ENCODE measurements around the gene SELENOP. TPM values are rescaled to one million over a fixed set of nuclear protein-coding genes. Genes with fewer than 3 reads are reported as not detected.

Gene SELENOP
- total RNA-seq, 4 donors from 2014 or later: 248 to 758 (median 461) TPM

DNA sequence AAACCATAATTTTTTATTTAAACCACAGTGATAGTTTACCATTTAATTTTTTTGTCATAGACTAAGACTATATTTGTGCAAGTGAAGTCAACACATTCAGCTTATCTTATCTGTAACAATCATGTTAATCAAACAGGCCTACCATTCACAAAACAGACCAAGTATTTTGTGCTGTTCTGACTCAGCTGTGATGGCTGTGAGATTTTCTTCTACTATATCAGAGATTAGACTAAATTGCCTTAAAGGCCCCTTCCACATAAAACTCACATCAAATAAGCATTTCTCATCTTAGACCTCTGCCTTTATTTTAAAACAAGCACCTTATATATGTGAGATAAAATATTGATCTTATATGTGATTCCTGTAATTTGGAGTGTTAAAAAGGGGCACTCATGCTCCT, 41.7 kb downstream of the SELENOP start:
- Histone ChIP-seq H3K27me3 (no peaks in the 10 kb centered on the region), H3K27ac (no peak overlapping the region), H3K9me3 (no peaks in the 10 kb centered on the region), H3K4me3 (no peak overlapping the region), H3K4me1 (no peaks in the 10 kb centered on the region), H3K36me3 (no peaks in the 10 kb centered on the region)
- intact Hi-C loops (cut with DNase I; ENCODE audit: low total_unique reads): no loop called here
- TF ChIP-seq POLR2A (IDR thresholded peaks at IDR 0.05) (no peak), CTCF (IDR thresholded peaks at IDR 0.05) (no peak)
- DNase-seq: no peak

DNA sequence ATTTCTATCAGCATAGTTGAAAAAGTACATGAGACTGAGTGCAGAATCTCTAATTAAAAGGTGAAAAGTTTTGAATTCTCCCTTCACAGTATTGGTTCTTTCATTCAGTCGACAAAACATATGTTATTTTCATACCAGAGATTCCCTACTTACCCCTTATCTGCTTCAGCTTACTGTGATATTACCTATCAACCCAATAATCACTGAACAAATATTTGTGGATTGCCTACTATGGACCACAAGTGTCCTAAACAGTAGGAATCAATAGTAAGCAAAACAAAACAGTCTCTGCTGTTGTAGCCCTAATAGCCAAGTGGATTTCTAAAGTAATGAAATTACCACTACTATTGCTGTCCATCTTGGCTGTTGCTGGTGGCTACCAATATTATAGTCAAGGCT, 43.6 kb downstream of the SELENOP start:
- no peaks in the 10 kb centered on the region for H3K27me3 ChIP-seq
- no peak for DNase-seq
- no peaks in the 10 kb centered on the region for H3K9me3 ChIP-seq
- no peak overlapping the region for H3K27ac ChIP-seq
- TF ChIP-seq CTCF (IDR thresholded peaks at IDR 0.05) (no peak), POLR2A (IDR thresholded peaks at IDR 0.05) (no peak)
- intact Hi-C loops (cut with DNase I; ENCODE audit: low total_unique reads): no loop called here
- no peaks in the 10 kb centered on the region for H3K4me1 ChIP-seq
- no peaks in the 10 kb centered on the region for H3K36me3 ChIP-seq
- H3K4me3 ChIP-seq: no peak overlapping the region

DNA sequence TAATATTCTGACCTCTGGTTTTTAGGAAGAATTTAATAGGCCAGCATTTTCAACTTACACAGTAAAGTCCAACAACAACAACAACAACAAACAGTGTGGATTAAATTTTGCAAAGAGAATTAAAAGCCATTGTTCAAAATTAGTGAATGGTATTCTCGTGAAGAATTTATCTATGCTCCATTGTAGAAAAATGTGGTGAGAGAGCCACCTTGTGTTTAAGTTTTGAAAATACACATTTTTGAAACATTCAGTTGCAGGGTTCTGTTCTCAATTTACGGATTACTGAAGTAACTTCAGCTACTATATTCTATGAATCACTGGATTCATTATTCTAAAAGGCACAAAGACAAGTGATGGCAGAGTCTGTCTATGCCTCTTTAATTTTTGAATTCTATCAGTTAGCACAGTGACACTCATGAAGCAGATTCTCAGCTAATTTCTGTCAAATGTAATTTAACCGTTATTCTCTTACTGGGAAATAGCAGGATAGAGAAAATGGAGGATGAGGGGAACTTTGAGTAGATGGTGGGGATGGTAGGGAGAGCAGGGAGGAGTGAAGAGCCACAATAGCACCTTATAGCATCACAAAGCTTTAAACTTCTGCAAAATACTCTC, 44.1 kb downstream of the SELENOP start:
- intact Hi-C loops (cut with DNase I; ENCODE audit: low total_unique reads): no loop called here
- DNase-seq: no peak
- no peaks in the 10 kb centered on the region for H3K9me3 ChIP-seq
- H3K27ac ChIP-seq: no peak overlapping the region
- no peaks in the 10 kb centered on the region for H3K36me3 ChIP-seq
- H3K27me3 ChIP-seq: no peaks in the 10 kb centered on the region
- H3K4me3 ChIP-seq: no peak overlapping the region
- TF ChIP-seq POLR2A (IDR thresholded peaks at IDR 0.05) (no peak), CTCF (IDR thresholded peaks at IDR 0.05) (peak; percentile 39 to 50 (median 45))
- H3K4me1 ChIP-seq: no peaks in the 10 kb centered on the region

GRCh38 chr5:42761791-42762190, 49.9 kb downstream of the SELENOP start:
- no peak for DNase-seq
- H3K36me3 ChIP-seq: no peaks in the 10 kb centered on the region
- H3K27ac ChIP-seq: no peak overlapping the region
- no peak overlapping the region for H3K4me3 ChIP-seq
- H3K27me3 ChIP-seq: no peaks in the 10 kb centered on the region
- no peaks in the 10 kb centered on the region for H3K4me1 ChIP-seq
- no peak for TF ChIP-seq CTCF (IDR thresholded peaks at IDR 0.05)
- TF ChIP-seq POLR2A (IDR thresholded peaks at IDR 0.05): no peak
- intact Hi-C loops (cut with DNase I; ENCODE audit: low total_unique reads): no loop called here
- H3K9me3 ChIP-seq: no peaks in the 10 kb centered on the region

DNA sequence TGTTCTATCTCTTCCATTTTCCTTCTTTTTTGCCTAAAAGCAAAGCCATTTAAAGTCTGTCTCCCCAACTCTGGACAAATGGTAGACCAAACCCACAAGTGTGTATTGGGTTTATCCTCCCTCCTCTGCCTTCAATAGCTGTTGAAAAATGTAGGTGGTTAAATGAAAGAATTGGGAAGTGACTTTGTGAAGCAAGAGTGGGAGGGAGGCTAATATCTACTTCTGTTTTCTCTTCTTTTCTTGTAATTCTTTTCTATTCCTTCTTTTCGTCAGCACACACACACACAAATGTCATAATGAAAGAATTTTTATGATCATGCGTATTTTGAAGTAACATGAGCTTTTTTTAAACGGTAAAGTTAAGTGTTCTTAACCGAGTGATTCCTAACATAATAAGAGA, 51.3 kb downstream of the SELENOP start:
- no peaks in the 10 kb centered on the region for H3K27me3 ChIP-seq
- no peaks in the 10 kb centered on the region for H3K9me3 ChIP-seq
- no peak for DNase-seq
- H3K4me1 ChIP-seq: no peaks in the 10 kb centered on the region
- H3K27ac ChIP-seq: no peak overlapping the region
- no peak for TF ChIP-seq POLR2A (IDR thresholded peaks at IDR 0.05)
- no peak for TF ChIP-seq CTCF (IDR thresholded peaks at IDR 0.05)
- H3K4me3 ChIP-seq: no peak overlapping the region
- H3K36me3 ChIP-seq: no peaks in the 10 kb centered on the region
- intact Hi-C loops (cut with DNase I; ENCODE audit: low total_unique reads): no loop called here

Data from uterus (tissue), 4 donors.